ENCODE data around the gene PAQR9.

- TF ChIP-seq POLR2AphosphoS5 (IDR thresholded peaks at IDR 0.05) (no peak), CTCF (IDR thresholded peaks at IDR 0.05) (no peak), POLR2A (IDR thresholded peaks at IDR 0.05) (no peak), EP300 (IDR thresholded peaks at IDR 0.05) (no peak)
Measured at GRCh38 chr3:143010024-143010423, 46.5 kb upstream of the PAQR9 start.

Measured in upper lobe of left lung (tissue), 4 donors.